Keratinocyte (primary cell): ENCODE results near the gene UBA7. TPM values are rescaled to one million over a fixed set of nuclear protein-coding genes. Genes with fewer than 3 reads are reported as not detected.

ENCODE experiments used
- DNase-seq: peaks from one replicate; pipeline ENCODE4 v3.0.0-alpha.2; 2011; ENCODE audit warnings: low read depth, missing footprints, low spot score
- FAIRE-seq: peaks from 2 replicates; lab custom pipeline; 2011; peaks lifted over from hg19 to GRCh38; lab: Jason Lieb, UNC
- H2AFZ ChIP-seq: 2 replicates; pipeline ENCODE4 v1.6.0; 2012; ENCODE audit warnings: low read length, control low read depth, inconsistent platforms; ENCODE audit not compliant: control insufficient read depth
- H3K27ac ChIP-seq: 2 replicates; pipeline ENCODE4 v1.5.1; 2011; ENCODE audit warnings: low read length; ENCODE audit not compliant: control insufficient read depth, insufficient read depth
- H3K27me3 ChIP-seq: 3 replicates; pipeline ENCODE4 v1.6.0; 2011; ENCODE audit warnings: low read length; ENCODE audit not compliant: control insufficient read depth, insufficient read depth; ENCODE audit errors: extremely low read depth
- H3K36me3 ChIP-seq, 2 experiments: 2 replicates in 1 of 2; 3 replicates in 1 of 2; pipeline ENCODE4 v1.5.1; 2011; ENCODE audit warnings: low read length in 2 of 2, mild to moderate bottlenecking in 1 of 2; ENCODE audit not compliant: control insufficient read depth in 2 of 2, insufficient read depth in 2 of 2; ENCODE audit errors: extremely low read depth in 1 of 2
- H3K4me1 ChIP-seq: 3 replicates; pipeline ENCODE4 v1.5.1; 2011; ENCODE audit warnings: low read length; ENCODE audit not compliant: control insufficient read depth, insufficient read depth; ENCODE audit errors: extremely low read depth
- H3K4me2 ChIP-seq: 3 replicates; pipeline ENCODE4 v1.6.0; 2011; ENCODE audit warnings: low read depth, low read length; ENCODE audit not compliant: control insufficient read depth, insufficient read depth; ENCODE audit errors: extremely low read depth
- H3K4me3 ChIP-seq, 3 experiments: fragments of 200-600 bp in 1 of 3; sonication (generic) in 1 of 3; 2 replicates in 2 of 3; 3 replicates in 1 of 3; pipeline ENCODE4 v1.5.1; 2011 to 2016; ENCODE audit warnings: low read length in 3 of 3, mild to moderate bottlenecking in 3 of 3, control low read depth in 2 of 3, inconsistent platforms in 1 of 3, low read depth in 1 of 3, mixed read lengths in 1 of 3, mixed run types in 1 of 3, moderate library complexity in 1 of 3; ENCODE audit not compliant: control insufficient read depth in 2 of 3, insufficient read depth in 2 of 3; ENCODE audit errors: extremely low read depth in 1 of 3
- H3K79me2 ChIP-seq: 2 replicates; pipeline ENCODE4 v1.6.0; 2012; ENCODE audit warnings: low read length; ENCODE audit not compliant: control insufficient read depth, insufficient read depth
- H3K9ac ChIP-seq: 3 replicates; pipeline ENCODE4 v1.6.0; 2011; ENCODE audit warnings: low read length; ENCODE audit not compliant: control insufficient read depth, insufficient read depth; ENCODE audit errors: extremely low read depth
- H3K9me1 ChIP-seq: 3 replicates; pipeline ENCODE4 v1.6.0; 2011; ENCODE audit warnings: low read length; ENCODE audit not compliant: control insufficient read depth, insufficient read depth; ENCODE audit errors: extremely low read depth
- H3K9me3 ChIP-seq: 2 replicates; pipeline ENCODE4 v1.5.1; 2012; ENCODE audit warnings: low read depth, low read length; ENCODE audit not compliant: control insufficient read depth
- H4K20me1 ChIP-seq: 3 replicates; pipeline ENCODE4 v1.6.0; 2011; ENCODE audit warnings: low read length; ENCODE audit not compliant: control insufficient read depth, insufficient read depth; ENCODE audit errors: extremely low read depth
- EZH2 ChIP-seq: IDR thresholded peaks from one replicate; pipeline ENCODE4 v1.6.1; 2012; ENCODE audit warnings: inconsistent platforms, mild to moderate bottlenecking, low read length, moderate library complexity
- dilution Hi-C: fragments of 300-500 bp; cut with MboI; formaldehyde crosslinking; loops from one replicate; pipeline ENCODE4 v1.7.0; 2020; ENCODE audit warnings: low sequenced_read_pairs; ENCODE audit not compliant: extremely low pct_ligation_motif_present
- polyA plus RNA-seq, 5 experiments: library from polyadenylated mRNA; depleted of rRNA in 3 of 5; stranded (reverse) in 3 of 5; stranded (forward) in 1 of 5; unstranded in 1 of 5; fragments of >200 nt; gene quantifications; 1 replicate in 1 of 5; 2 replicates in 3 of 5; 3 replicates in 1 of 5; pipeline versions ENCODE4 v1.2.1 to v1.2.3, GENCODE V29; 2011 to 2012; ENCODE audit warnings: missing spikeins in 2 of 5, low read depth in 1 of 5, low replicate concordance in 1 of 5
- TF ChIP-seq, protein P1 (sequence below), 3 experiments: IDR thresholded peaks in 1 of 3; conservative IDR thresholded peaks in 1 of 3; optimal IDR thresholded peaks in 1 of 3; 2 replicates in 2 of 3; 3 replicates in 1 of 3; pipeline versions ENCODE3 to v1.5.1; 2011; ENCODE audit warnings: low read length in 3 of 3, mild to moderate bottlenecking in 3 of 3, moderate library complexity in 2 of 3, control low read depth in 1 of 3, inconsistent platforms in 1 of 3; ENCODE audit not compliant: insufficient read depth in 2 of 3; ENCODE audit errors: extremely low read depth in 1 of 3

UBA7 gene
- polyA plus RNA-seq, 1 donor (not counting 4 experiments of a cell fraction or from before 2014, with no cell fraction given) = 5.4 TPM

DNA sequence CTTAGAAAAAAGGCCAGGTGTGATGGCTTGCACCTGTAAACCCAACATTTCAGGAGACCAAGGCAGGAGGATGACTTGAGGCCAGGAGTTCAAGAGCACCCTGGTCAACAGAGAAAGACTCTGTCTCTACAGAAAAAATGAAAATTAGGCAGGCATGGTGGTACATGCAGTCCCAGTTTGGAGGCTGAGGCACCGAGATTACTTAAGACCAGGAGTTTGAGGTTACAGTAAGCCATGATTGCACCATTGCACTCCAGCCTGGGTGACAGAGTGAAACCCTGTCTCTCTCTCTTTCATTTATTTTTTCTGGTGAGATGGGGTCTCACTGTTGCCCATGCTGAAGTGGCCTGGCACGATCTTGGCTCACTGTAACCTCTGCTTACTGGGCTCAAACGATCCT is 52.1 kb downstream of the UBA7 start:
- no peak for FAIRE-seq
- dilution Hi-C loops = no loop called here

DNA sequence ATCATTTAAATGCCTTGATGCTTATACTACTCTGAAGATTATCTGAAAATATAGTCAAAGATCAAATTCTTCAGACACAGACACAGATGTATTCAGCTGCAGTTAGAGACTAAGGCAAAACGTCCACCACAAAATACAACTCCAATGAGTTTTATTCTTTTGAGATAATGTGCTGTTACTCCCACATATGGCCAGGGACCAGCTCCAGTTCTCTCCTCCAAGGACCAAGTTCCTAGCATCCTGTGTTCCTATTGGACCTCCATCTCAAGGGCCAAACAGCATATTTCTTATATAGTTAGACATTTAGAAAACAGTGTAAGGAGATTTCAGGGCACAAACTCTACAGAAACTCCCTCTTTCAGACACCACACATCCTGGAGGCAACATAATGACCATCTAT is 54.5 kb downstream of the UBA7 start:
- Histone ChIP-seq H2AFZ (no peak overlapping the region), H3K27ac (no peak overlapping the region), H4K20me1 (no peaks in the 10 kb centered on the region), H3K36me3 (no peaks in the 10 kb centered on the region), H3K4me3 (no peak overlapping the region), H3K9me3 (no peaks in the 10 kb centered on the region), H3K9me1 (no peaks in the 10 kb centered on the region), H3K79me2 (peaks cover 34% of the 10 kb centered on the region), H3K27me3 (no peaks in the 10 kb centered on the region), H3K9ac (no peak overlapping the region), H3K4me2 (no peak overlapping the region), H3K4me1 (no peaks in the 10 kb centered on the region)
- dilution Hi-C loops = no loop called here
- FAIRE-seq (no peak), DNase-seq (no peak)
- TF ChIP-seq EZH2 = no peak
- TF ChIP-seq, protein P1, sequence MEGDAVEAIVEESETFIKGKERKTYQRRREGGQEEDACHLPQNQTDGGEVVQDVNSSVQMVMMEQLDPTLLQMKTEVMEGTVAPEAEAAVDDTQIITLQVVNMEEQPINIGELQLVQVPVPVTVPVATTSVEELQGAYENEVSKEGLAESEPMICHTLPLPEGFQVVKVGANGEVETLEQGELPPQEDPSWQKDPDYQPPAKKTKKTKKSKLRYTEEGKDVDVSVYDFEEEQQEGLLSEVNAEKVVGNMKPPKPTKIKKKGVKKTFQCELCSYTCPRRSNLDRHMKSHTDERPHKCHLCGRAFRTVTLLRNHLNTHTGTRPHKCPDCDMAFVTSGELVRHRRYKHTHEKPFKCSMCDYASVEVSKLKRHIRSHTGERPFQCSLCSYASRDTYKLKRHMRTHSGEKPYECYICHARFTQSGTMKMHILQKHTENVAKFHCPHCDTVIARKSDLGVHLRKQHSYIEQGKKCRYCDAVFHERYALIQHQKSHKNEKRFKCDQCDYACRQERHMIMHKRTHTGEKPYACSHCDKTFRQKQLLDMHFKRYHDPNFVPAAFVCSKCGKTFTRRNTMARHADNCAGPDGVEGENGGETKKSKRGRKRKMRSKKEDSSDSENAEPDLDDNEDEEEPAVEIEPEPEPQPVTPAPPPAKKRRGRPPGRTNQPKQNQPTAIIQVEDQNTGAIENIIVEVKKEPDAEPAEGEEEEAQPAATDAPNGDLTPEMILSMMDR (optimal IDR thresholded peaks at IDR 0.05 in 1 of 3, IDR thresholded peaks at IDR 0.05 in 1 of 3, conservative IDR thresholded peaks at IDR 0.05 in 1 of 3; ENCODE audit: extremely low read depth in 1 of 3, insufficient read depth in 2 of 3, low read length in 3 of 3) = no peak

More for the DNA sequence above, 52.1 kb downstream of the UBA7 start:
- Histone ChIP-seq H3K4me3 (no peak overlapping the region), H4K20me1 (no peaks in the 10 kb centered on the region), H3K27me3 (no peaks in the 10 kb centered on the region), H3K9ac (no peak overlapping the region), H3K4me1 (no peaks in the 10 kb centered on the region), H3K9me3 (no peaks in the 10 kb centered on the region), H3K4me2 (no peak overlapping the region), H3K36me3 (no peaks in the 10 kb centered on the region), H3K27ac (no peak overlapping the region), H3K9me1 (no peaks in the 10 kb centered on the region), H3K79me2 (peaks cover 36% of the 10 kb centered on the region), H2AFZ (no peak overlapping the region)
- TF ChIP-seq, protein P1 (optimal IDR thresholded peaks at IDR 0.05 in 1 of 3, IDR thresholded peaks at IDR 0.05 in 1 of 3, conservative IDR thresholded peaks at IDR 0.05 in 1 of 3; ENCODE audit: extremely low read depth in 1 of 3, insufficient read depth in 2 of 3, low read length in 3 of 3) = no peak
- no peak for TF ChIP-seq EZH2
- no peak for DNase-seq
